ENCODE measurements around the gene RAMP1. TPM values are rescaled to one million over a fixed set of nuclear protein-coding genes. Genes with fewer than 3 reads are reported as not detected.

The RAMP1 gene
- total and polyA plus RNA-seq, 2 of the 4 experiments (the other 2 are of a cell fraction) = 15.8 to 77.1 TPM

DNA sequence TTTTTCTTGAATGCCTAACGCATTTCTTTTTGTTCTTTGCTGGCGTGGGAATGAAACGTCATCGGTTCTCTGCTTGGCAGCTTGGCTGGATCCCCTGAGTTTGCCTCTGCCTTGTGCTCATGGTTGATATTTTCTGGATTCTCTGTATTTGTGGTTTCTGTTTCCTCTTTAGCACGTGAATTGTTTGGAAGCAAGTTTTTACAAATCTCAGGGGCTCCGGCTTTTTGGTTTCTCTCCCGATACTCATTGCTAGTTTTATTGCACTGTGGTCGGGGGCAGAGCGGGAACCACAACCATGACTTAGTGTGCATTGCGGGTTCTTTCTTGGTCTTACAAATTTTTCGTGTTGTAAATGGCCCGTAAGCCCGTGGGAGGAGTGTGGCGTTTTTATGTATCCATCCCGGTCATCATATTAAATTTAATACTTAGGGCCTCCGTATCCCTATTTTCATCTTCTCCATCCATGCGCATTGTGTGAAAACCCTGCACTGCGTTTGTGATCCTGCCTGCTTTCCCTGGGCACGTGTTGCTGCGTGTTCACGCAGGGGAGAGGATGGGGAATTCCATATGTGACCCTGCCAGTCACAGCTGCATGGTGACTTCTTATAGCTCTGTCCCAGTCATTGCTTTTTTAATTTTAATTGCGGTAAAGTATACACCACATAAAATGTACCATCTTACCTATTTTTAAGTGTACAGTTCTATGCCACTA, 9.4 kb downstream of the RAMP1 start:
- Histone ChIP-seq H3K36me3 (ENCODE audit: control insufficient read depth, insufficient read depth, low read length) (no peaks in the 10 kb centered on the region), H3K23ac (ENCODE audit: low read depth, low read length) (no peak overlapping the region), H3K14ac (replicated peaks; ENCODE audit: low read depth, low read length) (no peak overlapping the region), H3K4me3 (ENCODE audit: insufficient read depth, low read depth, low read length) (no peak overlapping the region), H3K27me3 (ENCODE audit: control insufficient read depth, insufficient read depth, low read length) (no peaks in the 10 kb centered on the region), H3K27ac (ENCODE audit: insufficient read depth, low read length) (no peak overlapping the region), H2BK20ac (ENCODE audit: low read depth, low read length) (no peak overlapping the region), H3K18ac (ENCODE audit: low read depth, low read length) (no peak overlapping the region), H2BK15ac (ENCODE audit: low read depth, low read length) (no peak overlapping the region; the same call in 2 of the 3 replicates), H4K91ac (ENCODE audit: insufficient read depth, low read depth, low read length) (no peak overlapping the region), H2BK120ac (ENCODE audit: low read depth, low read length) (no peak overlapping the region), H2BK5ac (ENCODE audit: low read depth, low read length, poor library complexity, severe bottlenecking) (no peak overlapping the region), H3K4me2 (ENCODE audit: low read depth, low read length) (no peak overlapping the region), H2AFZ (replicated peaks; ENCODE audit: low read length, poor library complexity) (no peak overlapping the region), H4K20me1 (ENCODE audit: insufficient read depth, low read length) (no peaks in the 10 kb centered on the region), H2AK5ac (ENCODE audit: low read depth, low read length) (peak overlapping the region; percentile 14; the same call in 1 of the 2 replicates), H3K4ac (ENCODE audit: low read depth, low read length) (no peak overlapping the region), H3K9ac (ENCODE audit: low read depth, low read length) (no peak overlapping the region), H4K5ac (ENCODE audit: low read depth, low read length) (no peak overlapping the region; the same call in 1 of the 2 replicates), H4K8ac (ENCODE audit: low read depth in 2 of 2, low read length in 2 of 2) (no peak overlapping the region; a peak in 1 of 4 replicates), H2AK9ac (replicated peaks; ENCODE audit: low read depth, low read length, poor library complexity) (no peak overlapping the region), H3K4me1 (ENCODE audit: control insufficient read depth, insufficient read depth, low read length) (peaks cover 33% of the 10 kb centered on the region), H3K9me1 (ENCODE audit: insufficient read depth, low read length) (peaks cover 23% of the 10 kb centered on the region), H3K56ac (ENCODE audit: extremely low read depth, insufficient read depth, low read length) (no peak overlapping the region), H3K79me1 (ENCODE audit: low read depth in 1 of 2, low read length in 2 of 2) (peaks cover 0 to 28% of the 10 kb centered on the region in 2 experiments; a peak in 2 of 4 replicates), H3K9me3 (ENCODE audit: control insufficient read depth, insufficient read depth, low read length) (no peaks in the 10 kb centered on the region)
- peak; percentile 63 for DNase-seq
- ChIA-PET CTCF (no interaction called here), POLR2A (ENCODE audit: unreplicated experiment) (no interaction called here)
- intact Hi-C loops (cut with micrococcal nuclease) = no loop called here
- dilution Hi-C loops (cut with HindIII; ENCODE audit: low sequenced_read_pairs, unreplicated experiment) = no loop called here
- no peak for ATAC-seq (ENCODE audit: low read depth)
- in situ Hi-C loops (cut with MboI; ENCODE audit: low sequenced_read_pairs) = no loop called here
- no TSS peak for BruUV-seq (replicated peaks)
- WGBS, 2 experiments (ENCODE audit: extremely low coverage in 2 of 2, insufficient read length in 1 of 2) = no CpG with 5 or more reads among the region's 22 CpGs
- peak; percentile 55; the same call in 1 of the 2 replicates for TF ChIP-seq BHLHE40 (IDR thresholded peaks at IDR 0.05; ENCODE audit: low read depth, low read length)
- TF ChIP-seq MXI1 (IDR thresholded peaks at IDR 0.05; ENCODE audit: borderline replicate concordance, low read depth, low read length) = no peak
